Activated T-helper 17 cell treated with anti-CD3 and anti-CD28 coated beads, Interleukin-2, amount 50 U/mL, for 72 hours (primary cell): Measurements from ENCODE around the gene PIP. TPM values are rescaled to one million over a fixed set of nuclear protein-coding genes. Genes with fewer than 3 reads are reported as not detected.
"Not testable (repeated sequence)": the region's sequence is repeated elsewhere in the genome, so short reads cannot be mapped to it uniquely, and the experiment has no call there.

Source experiments
- ATAC-seq: fragments of 150-1000 bp; cut with Tn5 transposase; replicated peaks from 2 replicates; pipeline ENCODE4 v1.10.0; 2021; ENCODE audit warnings: mild to moderate bottlenecking, moderate library complexity
- H3K27ac Mint-ChIP-seq: one replicate; pipeline ENCODE4 v1.8.0; 2022; ENCODE audit warnings: mixed read lengths
- H3K27me3 Mint-ChIP-seq: one replicate; pipeline ENCODE4 v1.8.0; 2022; ENCODE audit warnings: mixed read lengths
- H3K36me3 Mint-ChIP-seq: one replicate; pipeline ENCODE4 v1.8.0; 2022; ENCODE audit warnings: low read depth, mild to moderate bottlenecking, mixed read lengths
- H3K4me1 Mint-ChIP-seq: one replicate; pipeline ENCODE4 v1.8.0; 2022; ENCODE audit warnings: mixed read lengths
- H3K4me3 Mint-ChIP-seq: one replicate; pipeline ENCODE4 v1.8.0; 2022; ENCODE audit warnings: mild to moderate bottlenecking, mixed read lengths
- H3K9me3 Mint-ChIP-seq: one replicate; pipeline ENCODE4 v1.8.0; 2022; ENCODE audit warnings: mixed read lengths
- total RNA-seq, 2 donors: library from RNA; stranded (reverse); gene quantifications; one replicate each; pipeline ENCODE4 v1.2.3, GENCODE V29; 2022

Gene PIP
- total RNA-seq, 2 donors from 2014 or later, result not detected

DNA sequence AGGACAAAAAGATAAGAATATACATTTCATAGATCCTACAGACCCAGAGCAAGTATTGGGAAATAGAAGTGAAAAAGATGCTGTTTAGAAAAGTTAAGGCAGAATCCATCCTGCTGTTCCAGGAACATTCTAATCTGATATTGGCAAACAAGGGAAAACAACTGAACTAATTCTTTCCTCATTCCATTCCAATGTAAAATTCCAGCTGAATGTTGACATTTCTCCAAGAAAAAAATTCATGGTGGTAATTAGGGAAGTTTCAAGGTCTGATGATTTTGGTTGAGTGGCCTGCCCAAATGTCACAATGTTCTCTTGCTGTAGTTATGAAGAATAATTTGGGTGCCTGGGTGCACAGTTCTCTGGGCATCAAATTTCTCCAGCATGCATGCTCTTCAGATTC, 15.2 kb downstream of the PIP start:
- no peak for ATAC-seq
- no peak overlapping the region for H3K27ac Mint-ChIP-seq
- H3K9me3 Mint-ChIP-seq, result peaks cover 7% of the 10 kb centered on the region
- no peak overlapping the region for H3K4me3 Mint-ChIP-seq
- peaks cover 27% of the 10 kb centered on the region for H3K27me3 Mint-ChIP-seq
- H3K36me3 Mint-ChIP-seq, result no peaks in the 10 kb centered on the region
- H3K4me1 Mint-ChIP-seq, result no peaks in the 10 kb centered on the region

DNA sequence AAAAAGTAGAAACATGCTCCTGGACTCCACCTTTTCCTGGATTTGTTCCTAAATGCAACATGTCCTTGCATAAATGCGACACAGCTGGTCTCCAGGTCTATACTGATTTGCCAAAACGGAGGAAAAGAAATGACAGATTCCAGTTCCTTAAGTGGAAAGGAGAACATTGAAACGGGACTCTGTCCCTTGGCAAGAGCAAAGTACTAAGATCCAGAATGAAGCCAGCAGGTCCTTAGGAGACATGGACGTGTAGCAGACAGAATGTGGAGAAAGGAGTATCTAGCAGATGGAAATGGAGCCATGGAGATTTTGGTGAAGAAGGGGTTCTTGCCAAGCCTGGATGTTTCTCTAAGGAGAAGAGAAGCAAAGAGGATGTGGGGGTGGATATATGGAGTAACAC, 16.2 kb downstream of the PIP start:
- Mint-ChIP-seq H3K27ac (no peak overlapping the region), H3K36me3 (no peaks in the 10 kb centered on the region), H3K9me3 (peaks cover 7% of the 10 kb centered on the region), H3K4me1 (no peaks in the 10 kb centered on the region), H3K4me3 (no peak overlapping the region), H3K27me3 (peaks cover 27% of the 10 kb centered on the region)
- ATAC-seq, result no peak

DNA sequence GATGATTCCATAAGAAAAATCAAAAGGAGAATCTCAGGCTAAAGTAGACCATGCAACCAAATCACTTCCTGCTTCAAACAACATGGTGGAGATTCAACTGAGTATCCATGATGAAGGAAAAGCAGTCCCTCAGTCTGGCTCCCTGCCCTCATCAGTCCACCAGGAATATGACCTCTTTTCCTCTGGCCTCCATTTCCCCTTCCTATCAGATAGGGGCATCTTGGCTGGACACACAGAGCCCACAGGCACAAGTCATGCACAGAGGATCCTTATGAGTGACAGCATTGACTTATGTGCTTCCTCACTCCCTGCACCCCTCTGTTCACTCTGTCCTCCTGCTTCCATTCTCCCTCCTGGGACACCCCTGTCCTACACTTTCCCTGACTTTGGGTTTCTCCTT, 16.8 kb downstream of the PIP start:
- no peaks in the 10 kb centered on the region for H3K4me1 Mint-ChIP-seq

DNA sequence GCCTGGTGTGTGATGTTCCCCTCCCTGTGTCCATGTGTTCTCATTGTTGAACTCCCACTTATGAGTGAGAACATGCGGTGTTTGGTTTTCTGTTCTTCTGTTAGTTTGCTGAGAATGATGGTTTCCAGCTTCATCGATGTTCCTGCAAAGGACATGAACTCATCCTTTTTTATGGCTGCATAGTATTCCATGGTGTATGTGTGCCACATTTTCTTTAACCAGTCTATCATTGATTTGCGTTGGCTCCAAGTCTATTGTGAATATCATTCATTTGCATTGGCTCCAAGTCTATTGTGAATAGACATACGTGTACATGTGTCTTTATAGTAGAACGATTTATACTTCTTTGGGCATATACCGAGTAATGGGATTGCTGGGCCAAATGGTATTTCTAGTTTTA, 18.8 kb downstream of the PIP start:
- not testable (repeated sequence) for H3K27ac Mint-ChIP-seq, H3K9me3 Mint-ChIP-seq, H3K36me3 Mint-ChIP-seq, ATAC-seq, H3K4me1 Mint-ChIP-seq, H3K4me3 Mint-ChIP-seq
- H3K27me3 Mint-ChIP-seq, result peaks cover 16% of the 10 kb centered on the region

More for the DNA sequence above, 16.8 kb downstream of the PIP start:
- no peak overlapping the region for H3K4me3 Mint-ChIP-seq
- H3K27ac Mint-ChIP-seq, result no peak overlapping the region
- peaks cover 25% of the 10 kb centered on the region for H3K27me3 Mint-ChIP-seq
- ATAC-seq, result no peak
- peaks cover 7% of the 10 kb centered on the region for H3K9me3 Mint-ChIP-seq
- no peaks in the 10 kb centered on the region for H3K36me3 Mint-ChIP-seq

DNA sequence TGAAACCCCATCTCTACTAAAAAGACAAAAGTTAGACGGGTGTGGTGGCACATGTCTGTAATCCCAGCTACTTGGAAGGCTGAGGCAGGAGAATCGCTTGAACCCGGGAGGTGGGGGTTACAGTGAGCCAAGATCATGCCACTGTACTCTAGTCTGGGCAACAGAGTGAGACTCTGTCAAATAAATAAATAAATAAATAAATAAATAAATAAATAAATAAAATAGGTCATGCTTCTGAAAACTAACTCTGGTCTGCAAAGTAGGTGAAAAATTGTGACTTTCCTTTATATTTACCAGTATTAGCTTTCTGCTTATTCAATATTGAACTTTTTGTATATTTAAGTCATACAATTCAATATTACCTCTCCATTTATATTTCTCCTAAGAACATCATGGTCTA, 26.7 kb downstream of the PIP start:
- not testable (repeated sequence) for ATAC-seq, H3K27ac Mint-ChIP-seq, H3K4me1 Mint-ChIP-seq, H3K27me3 Mint-ChIP-seq, H3K36me3 Mint-ChIP-seq, H3K4me3 Mint-ChIP-seq, H3K9me3 Mint-ChIP-seq

DNA sequence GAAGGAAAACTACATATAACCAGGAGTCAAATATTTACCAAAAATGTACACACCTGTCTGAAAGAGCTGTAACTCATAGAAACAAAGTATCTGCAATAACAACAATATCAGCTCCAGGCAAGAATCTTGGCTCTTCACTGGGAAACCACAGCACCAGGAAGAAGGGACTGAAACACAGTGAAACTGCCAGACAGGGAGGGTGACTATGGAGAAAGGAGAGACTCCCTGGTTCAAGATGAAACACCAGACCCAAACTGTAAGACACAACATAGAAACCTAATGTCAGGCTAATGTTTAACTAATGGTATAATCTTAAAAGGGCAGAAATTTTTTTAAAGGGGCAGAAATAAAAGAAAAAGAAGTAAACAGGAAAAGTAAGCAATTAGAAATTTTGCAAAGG, 39.8 kb downstream of the PIP start:
- Mint-ChIP-seq H3K9me3 (no peaks in the 10 kb centered on the region), H3K27me3 (peaks cover 16% of the 10 kb centered on the region), H3K36me3 (no peaks in the 10 kb centered on the region), H3K4me3 (no peak overlapping the region), H3K27ac (no peak overlapping the region), H3K4me1 (no peaks in the 10 kb centered on the region)
- ATAC-seq, result no peak

DNA sequence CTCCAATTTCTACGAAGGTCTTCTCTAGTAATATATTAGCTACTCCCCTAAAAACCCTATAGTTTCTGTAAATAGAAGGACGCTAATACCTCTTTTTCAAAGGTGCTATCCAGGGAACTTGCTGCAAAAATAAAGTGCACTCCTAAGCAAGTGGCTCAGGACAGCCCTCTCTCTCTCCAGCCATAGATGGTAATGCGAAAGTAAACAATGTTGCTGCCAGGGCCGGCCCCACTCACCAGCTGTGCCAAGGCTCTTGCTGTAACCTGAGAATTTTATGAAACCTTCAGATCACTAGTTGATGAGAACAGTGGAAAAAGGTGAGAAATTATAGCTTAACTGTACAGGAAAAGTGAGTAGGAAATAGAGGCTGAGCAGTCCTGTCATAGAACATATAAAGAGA, 40.5 kb downstream of the PIP start:
- no peak overlapping the region for H3K27ac Mint-ChIP-seq
- no peaks in the 10 kb centered on the region for H3K9me3 Mint-ChIP-seq
- H3K27me3 Mint-ChIP-seq, result peaks cover 13% of the 10 kb centered on the region
- no peaks in the 10 kb centered on the region for H3K4me1 Mint-ChIP-seq
- no peak overlapping the region for H3K4me3 Mint-ChIP-seq
- H3K36me3 Mint-ChIP-seq, result no peaks in the 10 kb centered on the region
- no peak for ATAC-seq

DNA sequence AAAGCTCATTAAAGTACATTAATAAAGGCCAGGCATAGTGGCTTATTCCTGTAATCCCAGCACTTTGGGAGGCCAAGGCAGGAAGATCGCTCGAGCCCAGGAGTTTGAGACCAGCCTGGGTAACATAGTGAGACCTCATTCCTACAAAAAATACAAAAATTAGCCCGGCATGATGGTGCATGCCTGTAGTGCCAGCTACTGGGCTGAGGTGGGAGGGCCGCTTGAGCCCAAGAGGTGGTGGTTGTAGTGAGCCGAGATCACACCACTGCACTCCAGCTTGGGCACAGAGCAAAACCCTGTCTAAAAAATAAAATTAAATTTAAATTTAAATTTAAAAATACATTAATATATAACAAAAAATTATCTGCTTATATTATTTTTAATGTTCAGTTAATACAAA, 44.3 kb downstream of the PIP start:
- Mint-ChIP-seq H3K27me3 (peaks cover 6% of the 10 kb centered on the region), H3K36me3 (no peaks in the 10 kb centered on the region), H3K4me1 (no peaks in the 10 kb centered on the region), H3K27ac (no peak overlapping the region), H3K9me3 (peaks cover 4% of the 10 kb centered on the region), H3K4me3 (no peak overlapping the region)
- ATAC-seq, result no peak

DNA sequence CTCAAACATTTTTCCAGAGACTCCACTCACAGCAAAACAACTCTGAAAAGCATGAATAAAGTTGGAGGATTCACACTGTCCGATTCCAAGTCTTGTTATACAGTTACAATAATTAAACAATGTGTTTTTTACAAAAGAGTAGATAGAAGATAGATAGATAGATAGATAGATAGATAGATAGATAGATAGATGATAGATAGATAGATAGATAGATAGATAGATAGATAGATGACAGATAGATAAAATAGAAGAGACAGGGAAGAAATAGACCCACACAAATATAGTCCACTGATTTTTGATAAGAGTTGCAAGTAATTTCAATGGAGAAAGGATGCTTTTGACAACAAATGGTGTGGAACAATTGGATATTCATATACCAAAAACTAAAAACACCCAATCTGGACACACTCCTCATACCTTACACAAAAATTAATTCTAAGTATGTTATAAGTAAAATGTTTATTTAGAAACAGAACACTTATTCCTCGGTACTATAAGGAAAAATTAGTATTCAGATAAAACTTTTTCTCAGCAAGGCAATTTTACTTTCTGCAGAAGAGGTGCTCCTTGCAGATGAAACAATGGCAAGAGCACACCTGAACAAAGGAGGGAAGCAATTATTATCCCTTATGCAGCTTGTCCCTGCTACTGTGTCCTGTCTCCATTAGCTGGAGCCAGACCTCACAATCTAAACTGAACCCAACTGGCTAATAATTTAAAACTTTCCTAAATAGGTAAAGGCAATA, 45.7 kb downstream of the PIP start:
- no peaks in the 10 kb centered on the region for H3K36me3 Mint-ChIP-seq
- H3K4me3 Mint-ChIP-seq, result no peak overlapping the region
- ATAC-seq, result no peak
- no peaks in the 10 kb centered on the region for H3K4me1 Mint-ChIP-seq
- H3K9me3 Mint-ChIP-seq, result peaks cover 4% of the 10 kb centered on the region
- peaks cover 8% of the 10 kb centered on the region for H3K27me3 Mint-ChIP-seq
- no peak overlapping the region for H3K27ac Mint-ChIP-seq

DNA sequence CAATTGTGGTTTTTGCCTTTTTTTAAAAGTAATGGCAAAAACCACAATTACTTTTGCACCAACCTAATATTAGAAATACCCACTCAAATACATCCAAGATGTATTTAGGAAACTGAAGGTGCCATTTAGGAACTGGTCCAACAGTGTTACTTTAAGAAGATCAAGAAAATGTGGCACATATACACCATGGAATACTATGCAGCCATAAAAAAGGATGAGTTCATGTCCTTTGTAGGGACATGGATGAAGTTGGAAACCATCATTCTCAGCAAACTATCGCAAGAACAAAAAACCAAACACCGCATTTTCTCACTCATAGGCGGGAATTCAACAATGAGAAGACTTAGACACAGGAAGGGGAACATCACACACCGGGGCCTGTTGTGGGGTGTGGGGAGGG, 48.9 kb downstream of the PIP start:
- not testable (repeated sequence) for H3K36me3 Mint-ChIP-seq, H3K27ac Mint-ChIP-seq, H3K4me3 Mint-ChIP-seq, H3K4me1 Mint-ChIP-seq, ATAC-seq, H3K9me3 Mint-ChIP-seq
- peaks cover 18% of the 10 kb centered on the region for H3K27me3 Mint-ChIP-seq

DNA sequence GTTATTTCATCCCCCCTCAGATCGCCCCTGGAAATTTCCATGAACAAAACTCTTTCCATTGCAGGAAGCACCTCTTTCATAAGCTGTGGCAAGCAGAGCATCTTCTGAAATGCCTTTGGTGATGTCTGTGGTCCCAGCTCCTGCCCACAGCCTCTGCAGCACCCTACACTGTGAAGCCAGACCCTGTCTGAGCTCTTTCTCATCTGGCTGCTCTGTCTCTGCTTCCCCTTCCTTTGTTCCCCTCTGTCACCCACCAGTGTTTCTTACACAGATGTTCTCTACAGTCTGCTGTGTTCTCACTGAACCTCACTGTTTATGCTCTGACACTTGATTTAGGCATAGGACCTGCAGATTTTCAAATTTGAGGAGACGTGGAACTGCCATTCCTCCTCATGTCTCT, 49.5 kb downstream of the PIP start:
- H3K9me3 Mint-ChIP-seq, result peaks cover 4% of the 10 kb centered on the region
- no peaks in the 10 kb centered on the region for H3K36me3 Mint-ChIP-seq
- H3K4me3 Mint-ChIP-seq, result no peak overlapping the region
- no peak for ATAC-seq
- H3K4me1 Mint-ChIP-seq, result no peaks in the 10 kb centered on the region
- H3K27me3 Mint-ChIP-seq, result peaks cover 22% of the 10 kb centered on the region
- H3K27ac Mint-ChIP-seq, result no peak overlapping the region

DNA sequence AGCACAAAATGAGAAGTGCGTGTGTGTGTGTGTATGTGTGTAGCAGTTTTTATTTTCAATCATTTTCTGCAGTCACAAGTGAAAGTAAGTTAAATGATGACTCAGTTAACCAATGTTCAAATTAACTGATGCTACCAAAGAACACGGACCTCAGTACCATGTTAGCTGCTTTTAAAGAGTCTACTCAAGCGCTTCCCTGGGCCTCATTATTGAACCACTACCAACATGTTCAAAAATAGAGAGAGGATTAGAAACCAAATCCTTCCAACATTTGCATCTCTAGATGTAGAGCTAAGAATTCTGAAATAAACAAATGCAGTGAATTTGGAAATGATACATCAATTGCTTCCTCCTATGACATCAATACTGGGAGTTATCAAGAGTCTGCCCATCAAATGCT, 51.1 kb downstream of the PIP start, which contains the start of gene TAS2R39:
Gene TAS2R39 (plus strand): TSS at position 396 of the 400 bp plus-strand sequence. CDS start 0 bp downstream, at position 396.
- Mint-ChIP-seq H3K27ac (no peak within 1 kb of the TSS), H3K9me3 (peaks cover 2% of the 10 kb centered on the region), H3K36me3 (no peaks in the 10 kb centered on the region), H3K4me1 (no peaks in the 10 kb centered on the region), H3K27me3 (peaks cover 26% of the 10 kb centered on the region), H3K4me3 (no peak within 1 kb of the TSS)
- ATAC-seq, result no peak

DNA sequence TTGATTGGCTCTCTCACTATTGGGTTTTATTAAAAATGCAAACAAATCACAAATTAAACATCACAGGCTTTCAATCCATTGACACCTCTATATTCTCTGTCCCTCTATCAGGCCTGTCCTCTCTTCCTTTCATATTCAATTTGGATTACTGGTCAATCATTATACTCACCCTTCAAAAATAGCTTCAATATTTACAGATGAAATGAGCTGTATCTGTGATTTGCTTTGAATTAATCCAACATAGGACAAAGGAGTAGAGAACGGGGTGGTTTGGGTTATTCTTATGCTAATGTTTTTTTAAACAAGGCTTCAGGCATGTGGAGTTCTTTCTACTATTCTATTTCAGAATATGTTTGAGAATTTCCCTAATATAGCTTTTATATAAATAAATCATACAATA, 53.7 kb downstream of the PIP start:
- Mint-ChIP-seq H3K27ac (no peak overlapping the region), H3K36me3 (no peaks in the 10 kb centered on the region), H3K4me1 (no peaks in the 10 kb centered on the region), H3K4me3 (no peak overlapping the region), H3K27me3 (peaks cover 23% of the 10 kb centered on the region), H3K9me3 (no peaks in the 10 kb centered on the region)
- ATAC-seq, result no peak

DNA sequence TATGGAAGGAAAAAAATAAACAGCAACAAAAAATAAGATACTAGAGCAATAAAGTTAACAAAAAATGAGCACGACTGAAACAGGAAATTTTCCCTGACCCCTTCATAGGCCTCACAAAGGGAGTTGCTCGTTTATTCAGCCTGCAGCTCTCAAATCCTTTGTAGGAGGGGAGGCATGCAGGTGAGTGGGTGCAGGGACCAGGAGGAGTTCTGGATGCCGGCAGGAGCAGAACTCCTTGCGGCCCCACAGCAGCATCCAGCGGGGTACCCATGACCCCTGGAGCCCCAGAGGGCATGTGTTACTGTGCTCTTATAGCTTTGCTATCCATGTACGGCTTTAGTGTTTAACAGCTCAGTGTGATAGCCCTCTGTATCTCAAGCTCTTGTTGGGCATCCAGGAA, 57.1 kb downstream of the PIP start:
- Mint-ChIP-seq H3K4me1 (no peaks in the 10 kb centered on the region), H3K9me3 (no peaks in the 10 kb centered on the region), H3K4me3 (no peak overlapping the region), H3K27ac (no peak overlapping the region), H3K36me3 (no peaks in the 10 kb centered on the region), H3K27me3 (peaks cover 15% of the 10 kb centered on the region)
- no peak for ATAC-seq
